PC-3 (cell line): Measurements from ENCODE around the gene CRYGS. TPM values are rescaled to one million over a fixed set of nuclear protein-coding genes. Genes with fewer than 3 reads are reported as not detected.
A peak's percentile ranks its signal among the peaks of the same experiment; 100 is the strongest.

Experiments used
- ATAC-seq: fragments of 200-7000 bp; cut with Tn5 transposase; 2 replicates; pipeline ENCODE4 v1.9.1; 2020; ENCODE audit warnings: mild to moderate bottlenecking, moderate library complexity
- Bru-seq: library from RNA; stranded (reverse); fragments of 400-500 nt; gene quantifications from one replicate; lab custom pipeline; 2021; lab: Mats Ljungman, UMichigan
- BruChase-seq, 2 experiments: library from RNA; stranded (reverse); fragments of 400-500 nt; gene quantifications; one replicate each; lab custom pipeline; 2021; lab: Mats Ljungman, UMichigan
- BruUV-seq: library from RNA; stranded (reverse); fragments of 400-500 nt; replicated peaks from 2 replicates; lab custom pipeline; 2021; lab: Mats Ljungman, UMichigan
- CTCF ChIA-PET: fragments of 300-600 bp; sonication (Branson Sonifier 250); formaldehyde crosslinking; loops from one replicate; lab custom pipeline; 2022; ENCODE audit warnings: antibody characterized with exemption; lab: Charles Lee
- POLR2A ChIA-PET: fragments of 300-600 bp; sonication (Branson Sonifier 250); formaldehyde crosslinking; loops from one replicate; lab custom pipeline; 2022; ENCODE audit warnings: antibody characterized with exemption; ENCODE audit not compliant: unreplicated experiment; lab: Charles Lee
- DNase-seq: peaks from one replicate; pipeline ENCODE4 v3.0.0-alpha.2; 2015
- H2AFZ ChIP-seq: fragments of 300-600 bp; sonication (generic); 2 replicates; pipeline ENCODE4 v1.6.0; 2016; ENCODE audit warnings: antibody characterized with exemption, low read length
- H3F3A ChIP-seq: fragments of 300-600 bp; sonication (generic); one replicate; pipeline ENCODE4 v1.6.0; 2017; ENCODE audit warnings: antibody characterized with exemption, low read length, control low read depth, mild to moderate bottlenecking; ENCODE audit not compliant: unreplicated experiment
- H3K27ac ChIP-seq: fragments of 300-600 bp; sonication (generic); 2 replicates; pipeline ENCODE4 v1.5.1; 2016; ENCODE audit warnings: mild to moderate bottlenecking, low read length
- H3K27me3 ChIP-seq: fragments of 300-600 bp; sonication (generic); 2 replicates; pipeline ENCODE4 v1.6.1; 2016; ENCODE audit warnings: low read length, mixed read lengths
- H3K36me3 ChIP-seq: fragments of 300-600 bp; sonication (generic); 2 replicates; pipeline ENCODE4 v1.6.1; 2016; ENCODE audit warnings: low read depth, mixed run types, low read length, mixed read lengths
- H3K4me1 ChIP-seq: fragments of 300-600 bp; sonication (generic); 2 replicates; pipeline ENCODE4 v1.5.1; 2016; ENCODE audit warnings: low read length; ENCODE audit not compliant: insufficient read depth
- H3K4me2 ChIP-seq: fragments of 300-600 bp; sonication (generic); 2 replicates; pipeline ENCODE4 v1.6.0; 2016; ENCODE audit warnings: low read length
- H3K4me3 ChIP-seq: fragments of 300-600 bp; sonication (generic); 2 replicates; pipeline ENCODE4 v1.5.1; 2016; ENCODE audit warnings: mild to moderate bottlenecking, low read length, mixed read lengths
- H3K79me2 ChIP-seq: fragments of 300-600 bp; sonication (generic); 2 replicates; pipeline ENCODE4 v1.6.1; 2017; ENCODE audit warnings: low read length, mixed read lengths
- H3K9ac ChIP-seq: fragments of 300-600 bp; sonication (generic); 2 replicates; pipeline ENCODE4 v1.6.0; 2016; ENCODE audit warnings: mild to moderate bottlenecking, low read length
- H3K9me2 ChIP-seq: fragments of 300-600 bp; sonication (generic); replicated peaks from 2 replicates; pipeline ENCODE4 v1.6.1; 2016; ENCODE audit warnings: mixed run types, low read length, mixed read lengths
- H3K9me3 ChIP-seq: fragments of 300-600 bp; sonication (generic); 2 replicates; pipeline ENCODE4 v1.6.1; 2016; ENCODE audit warnings: low read length, mixed read lengths
- H4K20me1 ChIP-seq: fragments of 300-600 bp; sonication (generic); 2 replicates; pipeline ENCODE4 v1.6.1; 2016; ENCODE audit warnings: low read length, mixed read lengths
- EZH2 ChIP-seq: fragments of 300-600 bp; sonication (generic); IDR thresholded peaks from one replicate; pipeline ENCODE4 v1.6.1; 2017; ENCODE audit warnings: antibody characterized with exemption, mild to moderate bottlenecking, low read length; ENCODE audit not compliant: unreplicated experiment
- EZH2phosphoT487 ChIP-seq: fragments of 300-600 bp; sonication (generic); IDR thresholded peaks from 2 replicates; pipeline ENCODE4 v1.6.1; 2018; ENCODE audit warnings: mild to moderate bottlenecking, antibody characterized with exemption, low read length, borderline replicate concordance
- intact Hi-C: fragments of 100-400 bp; cut with micrococcal nuclease; formaldehyde crosslinking; loops from 2 replicates; pipeline ENCODE4 v1.9.0; 2023
- long read RNA-seq: library from polyadenylated mRNA; unstranded; transcript quantifications from one replicate; pipeline ENCODE4 v2.0.0, GENCODE V29; 2021; ENCODE audit not compliant: unreplicated experiment
- total RNA-seq: library from RNA; depleted of rRNA; stranded (reverse); fragments of >200 nt; gene quantifications from 2 replicates; pipeline ENCODE4 v1.2.3, GENCODE V29; 2014; rRNA removed
- TF ChIP-seq, protein P1 (sequence below): fragments of 300-600 bp; sonication (generic); conservative IDR thresholded peaks from 2 replicates; pipeline ENCODE4 v1.5.1; 2017; ENCODE audit warnings: antibody characterized with exemption, low read depth, mild to moderate bottlenecking, low read length

The CRYGS gene
- total RNA-seq (3.4 and 4.4 TPM in 2 replicates), Bru-seq, nascent RNA (percentile 76 among the genes with signal in this experiment), BruChase-seq, experiment 1, labeled RNA remaining after a 6-hour chase (percentile 72 among the genes with signal in this experiment), BruChase-seq, experiment 2, labeled RNA remaining after a 2-hour chase (percentile 82 among the genes with signal in this experiment)
- long read RNA-seq: 0 reads

GRCh38 chr3:186544281-186544680, at the start of gene CRYGS:
Gene CRYGS (minus strand): TSS chr3:186544380. CDS start chr3:186544326, 54 bp downstream.
- no peak within 1 kb of the TSS for H3K4me2 ChIP-seq
- no peaks in the 10 kb centered on the region for H3K9me2 ChIP-seq
- no peaks in the 10 kb centered on the region for H3K9me3 ChIP-seq
- no peak within 1 kb of the TSS for H3K27ac ChIP-seq
- no peaks in the 10 kb centered on the region for H3K27me3 ChIP-seq
- no peaks in the 10 kb centered on the region; the same call in 1 of the 2 replicates for H3K36me3 ChIP-seq
- no TSS peak for BruUV-seq
- H3K4me1 ChIP-seq: peaks cover 33% of the 10 kb centered on the region
- peak; percentile 39 for DNase-seq
- ATAC-seq: no peak
- H2AFZ ChIP-seq: no peak within 1 kb of the TSS
- no peak for TF ChIP-seq EZH2
- TF ChIP-seq, protein P1, sequence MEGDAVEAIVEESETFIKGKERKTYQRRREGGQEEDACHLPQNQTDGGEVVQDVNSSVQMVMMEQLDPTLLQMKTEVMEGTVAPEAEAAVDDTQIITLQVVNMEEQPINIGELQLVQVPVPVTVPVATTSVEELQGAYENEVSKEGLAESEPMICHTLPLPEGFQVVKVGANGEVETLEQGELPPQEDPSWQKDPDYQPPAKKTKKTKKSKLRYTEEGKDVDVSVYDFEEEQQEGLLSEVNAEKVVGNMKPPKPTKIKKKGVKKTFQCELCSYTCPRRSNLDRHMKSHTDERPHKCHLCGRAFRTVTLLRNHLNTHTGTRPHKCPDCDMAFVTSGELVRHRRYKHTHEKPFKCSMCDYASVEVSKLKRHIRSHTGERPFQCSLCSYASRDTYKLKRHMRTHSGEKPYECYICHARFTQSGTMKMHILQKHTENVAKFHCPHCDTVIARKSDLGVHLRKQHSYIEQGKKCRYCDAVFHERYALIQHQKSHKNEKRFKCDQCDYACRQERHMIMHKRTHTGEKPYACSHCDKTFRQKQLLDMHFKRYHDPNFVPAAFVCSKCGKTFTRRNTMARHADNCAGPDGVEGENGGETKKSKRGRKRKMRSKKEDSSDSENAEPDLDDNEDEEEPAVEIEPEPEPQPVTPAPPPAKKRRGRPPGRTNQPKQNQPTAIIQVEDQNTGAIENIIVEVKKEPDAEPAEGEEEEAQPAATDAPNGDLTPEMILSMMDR: no peak
- TF ChIP-seq EZH2phosphoT487: no peak
- H3K9ac ChIP-seq: no peak within 1 kb of the TSS
- H3F3A ChIP-seq: peaks cover 3% of the 10 kb centered on the region
- no peaks in the 10 kb centered on the region for H3K79me2 ChIP-seq
- H4K20me1 ChIP-seq: no peaks in the 10 kb centered on the region
- CTCF ChIA-PET: interaction anchor here (0.6 kb wide), 1 partner anchor 430 kb away, joined by 6 read pairs; no protein-coding TSS in a partner anchor
- intact Hi-C loops: loop anchor here (5.0 to 10.0 kb wide), 2 partner anchors 132 to 439 kb away; partner anchors contain the start of gene ETV5
- H3K4me3 ChIP-seq: no peak within 1 kb of the TSS
- POLR2A ChIA-PET: interaction anchor here (0.6 kb wide), 1 partner anchor 291 kb away, joined by 8 read pairs; no protein-coding TSS in a partner anchor

- H3K4me2 ChIP-seq: no peak overlapping the region
- H4K20me1 ChIP-seq: no peaks in the 10 kb centered on the region
- no peak overlapping the region for H3K9ac ChIP-seq
- no peak overlapping the region for H3K27ac ChIP-seq
- DNase-seq (no peak), ATAC-seq (no peak)
- peaks cover 15% of the 10 kb centered on the region for H3K4me1 ChIP-seq
- H3K36me3 ChIP-seq: no peaks in the 10 kb centered on the region
- no peaks in the 10 kb centered on the region for H3K79me2 ChIP-seq
- ChIA-PET CTCF (no interaction called here), POLR2A (no interaction called here)
- no peaks in the 10 kb centered on the region for H3F3A ChIP-seq
- no peaks in the 10 kb centered on the region for H3K9me2 ChIP-seq
- no peaks in the 10 kb centered on the region for H3K27me3 ChIP-seq
- BruUV-seq: no TSS peak
- H3K9me3 ChIP-seq: no peaks in the 10 kb centered on the region
- H3K4me3 ChIP-seq: no peak overlapping the region
- TF ChIP-seq EZH2phosphoT487 (no peak), EZH2 (no peak)
- TF ChIP-seq, protein P1: no peak
- intact Hi-C loops: no loop called here
- H2AFZ ChIP-seq: no peak overlapping the region
These were observed 49.7 kb upstream of the CRYGS start for GRCh38 chr3:186593862-186594261.

GRCh38 chr3:186592682-186593081, 48.5 kb upstream of the CRYGS start:
- H2AFZ ChIP-seq: no peak overlapping the region
- H3K79me2 ChIP-seq: no peaks in the 10 kb centered on the region
- no peaks in the 10 kb centered on the region for H3K36me3 ChIP-seq
- ATAC-seq: no peak
- no peak overlapping the region for H3K9ac ChIP-seq
- CTCF ChIA-PET: no interaction called here
- no peak overlapping the region for H3K27ac ChIP-seq
- BruUV-seq: no TSS peak
- POLR2A ChIA-PET: no interaction called here
- H3K9me2 ChIP-seq: no peaks in the 10 kb centered on the region
- H3F3A ChIP-seq: no peaks in the 10 kb centered on the region
- H3K27me3 ChIP-seq: no peaks in the 10 kb centered on the region
- TF ChIP-seq, protein P1: no peak
- TF ChIP-seq EZH2phosphoT487 (no peak), EZH2 (no peak)
- H4K20me1 ChIP-seq: no peaks in the 10 kb centered on the region
- peaks cover 24% of the 10 kb centered on the region for H3K4me1 ChIP-seq
- no peak overlapping the region for H3K4me2 ChIP-seq
- H3K4me3 ChIP-seq: no peak overlapping the region
- no peaks in the 10 kb centered on the region for H3K9me3 ChIP-seq
- intact Hi-C loops: no loop called here
- DNase-seq: no peak
